Epithelial cell of alveolus of lung (primary cell): ENCODE data around the gene CREB3L4. TPM values are rescaled to one million over a fixed set of nuclear protein-coding genes. Genes with fewer than 3 reads are reported as not detected.

ENCODE experiments used
- total RNA-seq: library from RNA; depleted of rRNA; stranded (reverse); fragments of >200 nt; gene quantifications from 2 replicates; pipeline ENCODE4 v1.2.1, GENCODE V29; 2015

Gene CREB3L4
- 10.2 and 29.1 TPM in 2 replicates for total RNA-seq

GRCh38 chr1:153967107-153967999 lies at the start of gene CREB3L4:
TSS of gene CREB3L4 (plus strand) at chr1:153967902. CDS start at chr1:153968526, 624 bp downstream.

GRCh38 chr1:153922972-153923925 lies 44.5 kb upstream of the CREB3L4 start, which contains the start of gene GATAD2B:
TSS of gene GATAD2B (minus strand) at chr1:153922972. CDS start at chr1:153828347, 94,625 bp downstream.

GRCh38 chr1:153946622-153947241 lies 21.0 kb upstream of the CREB3L4 start, which contains the start of gene DENND4B:
TSS of gene DENND4B (minus strand) at chr1:153946718. CDS start at chr1:153944374, 2,344 bp downstream.

GRCh38 chr1:153958111-153958960 lies 9.4 kb upstream of the CREB3L4 start, which contains the start of gene CRTC2:
TSS of gene CRTC2 (minus strand) at chr1:153958612. CDS start at chr1:153958497, 115 bp downstream.

GRCh38 chr1:153963030-153963849 lies 4.5 kb upstream of the CREB3L4 start, which contains the start of gene SLC39A1:
TSS of gene SLC39A1 (minus strand) at chr1:153963537. CDS start at chr1:153962715, 822 bp downstream.

GRCh38 chr1:153977250-153978240 lies 9.8 kb downstream of the CREB3L4 start, which contains the start of gene JTB:
TSS of gene JTB (minus strand) at chr1:153977674. CDS start at chr1:153977252, 422 bp downstream.

GRCh38 chr1:153985941-153986761 lies 18.4 kb downstream of the CREB3L4 start, which contains the start of gene RAB13:
TSS of gene RAB13 (minus strand) at chr1:153986339. CDS start at chr1:153986236, 103 bp downstream.

GRCh38 chr1:153990468-153991150 lies 22.9 kb downstream of the CREB3L4 start, which contains the start of gene RPS27:
TSS of gene RPS27 (plus strand) at chr1:153990762. CDS start at chr1:153990797, 35 bp downstream.

Other genes with a start within 250 kb of the CREB3L4 start
- gene INTS3, start 239.9 kb upstream of the CREB3L4 start, total RNA-seq = 18.9 and 20.7 TPM in 2 replicates
- 5.0 and 8.4 TPM in 2 replicates for gene SLC27A3, start 192.5 kb upstream of the CREB3L4 start, total RNA-seq
- gene GATAD2B, start 44.9 kb upstream of the CREB3L4 start, total RNA-seq = 6.3 and 22.8 TPM in 2 replicates
- gene DENND4B, start 21.2 kb upstream of the CREB3L4 start, total RNA-seq = 18.7 and 28.3 TPM in 2 replicates
- 8.5 and 19.4 TPM in 2 replicates for gene CRTC2, start 9.3 kb upstream of the CREB3L4 start, total RNA-seq
- gene SLC39A1, start 4.4 kb upstream of the CREB3L4 start, total RNA-seq = 115 and 153 TPM in 2 replicates
- 249 and 263 TPM in 2 replicates for gene JTB, start 9.8 kb downstream of the CREB3L4 start, total RNA-seq
- 52.4 and 103 TPM in 2 replicates for gene RAB13, start 18.4 kb downstream of the CREB3L4 start, total RNA-seq
- gene RPS27, start 22.9 kb downstream of the CREB3L4 start, total RNA-seq = 2,589 and 3,794 TPM in 2 replicates
- gene NUP210L, start 187.2 kb downstream of the CREB3L4 start, total RNA-seq = not detected in 2 replicates
- gene TPM3, start 224.2 kb downstream of the CREB3L4 start, total RNA-seq = 240 and 554 TPM in 2 replicates
- gene CFAP141, start 238.4 kb downstream of the CREB3L4 start, total RNA-seq = not detected in 2 replicates